Epithelial cell of proximal tubule (primary cell): ENCODE data around the gene NAP1L5. TPM values are rescaled to one million over a fixed set of nuclear protein-coding genes. Genes with fewer than 3 reads are reported as not detected.

ENCODE experiments used
- DNase-seq: peaks from one replicate; pipeline ENCODE4 v3.0.0-alpha.2; 2011; ENCODE audit warnings: low read depth
- H3K4me3 ChIP-seq: 2 replicates; pipeline ENCODE4 v1.5.1; 2011; ENCODE audit warnings: low read depth, mild to moderate bottlenecking, low read length
- total RNA-seq: library from RNA; depleted of rRNA; stranded (reverse); fragments of >200 nt; gene quantifications from 2 replicates; pipeline ENCODE4 v1.2.3, GENCODE V29; 2015
- TF ChIP-seq, protein P1 (sequence below): conservative IDR thresholded peaks from 2 replicates; pipeline ENCODE4 v1.5.1; 2012; ENCODE audit warnings: low read depth, mild to moderate bottlenecking, low read length

NAP1L5 gene
- total RNA-seq, 1 donor from 2014 or later = 1.4 TPM

DNA sequence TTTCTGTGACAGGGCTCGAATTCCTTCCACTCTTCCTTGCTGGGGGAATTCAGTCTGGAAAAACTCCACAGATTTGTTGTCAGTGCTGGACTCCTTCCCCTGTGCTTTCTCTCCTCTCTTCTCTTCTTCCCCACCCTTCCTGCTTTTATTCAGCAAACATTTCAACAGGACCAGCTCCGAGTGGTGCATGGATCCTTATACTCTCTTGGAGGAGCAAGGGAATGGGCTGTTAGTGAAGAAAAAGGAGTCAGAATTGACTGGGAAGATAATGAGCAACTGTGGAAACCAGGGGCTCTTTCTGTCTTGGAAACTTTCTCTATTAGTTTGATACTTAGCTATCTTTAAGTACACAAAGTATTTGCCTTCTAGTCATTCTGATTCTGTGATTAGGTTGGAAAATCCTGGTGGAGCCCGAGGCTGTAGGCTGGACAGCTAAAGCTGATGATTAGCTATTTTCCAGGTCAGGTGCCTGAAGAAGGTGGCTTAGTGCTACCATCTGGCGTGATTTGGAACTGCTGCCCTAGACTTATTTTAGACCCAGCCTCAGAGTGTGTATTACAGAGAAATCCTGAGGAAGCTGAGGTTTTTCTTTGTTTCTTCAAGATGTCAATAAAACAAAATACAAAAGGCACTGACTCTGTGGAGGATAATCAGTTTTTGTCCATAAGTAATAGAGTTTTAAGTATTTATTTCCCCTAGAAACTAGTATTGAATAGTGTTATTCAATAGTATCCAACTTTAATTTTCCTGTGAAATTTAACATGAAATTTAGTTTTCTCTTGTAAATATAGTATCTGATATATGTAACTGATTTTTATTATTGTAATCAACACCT is 38.4 kb downstream of the NAP1L5 start:
- TF ChIP-seq, protein P1, sequence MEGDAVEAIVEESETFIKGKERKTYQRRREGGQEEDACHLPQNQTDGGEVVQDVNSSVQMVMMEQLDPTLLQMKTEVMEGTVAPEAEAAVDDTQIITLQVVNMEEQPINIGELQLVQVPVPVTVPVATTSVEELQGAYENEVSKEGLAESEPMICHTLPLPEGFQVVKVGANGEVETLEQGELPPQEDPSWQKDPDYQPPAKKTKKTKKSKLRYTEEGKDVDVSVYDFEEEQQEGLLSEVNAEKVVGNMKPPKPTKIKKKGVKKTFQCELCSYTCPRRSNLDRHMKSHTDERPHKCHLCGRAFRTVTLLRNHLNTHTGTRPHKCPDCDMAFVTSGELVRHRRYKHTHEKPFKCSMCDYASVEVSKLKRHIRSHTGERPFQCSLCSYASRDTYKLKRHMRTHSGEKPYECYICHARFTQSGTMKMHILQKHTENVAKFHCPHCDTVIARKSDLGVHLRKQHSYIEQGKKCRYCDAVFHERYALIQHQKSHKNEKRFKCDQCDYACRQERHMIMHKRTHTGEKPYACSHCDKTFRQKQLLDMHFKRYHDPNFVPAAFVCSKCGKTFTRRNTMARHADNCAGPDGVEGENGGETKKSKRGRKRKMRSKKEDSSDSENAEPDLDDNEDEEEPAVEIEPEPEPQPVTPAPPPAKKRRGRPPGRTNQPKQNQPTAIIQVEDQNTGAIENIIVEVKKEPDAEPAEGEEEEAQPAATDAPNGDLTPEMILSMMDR = peak; percentile 93
- DNase-seq = peak; percentile 51
- H3K4me3 ChIP-seq = no peak overlapping the region

DNA sequence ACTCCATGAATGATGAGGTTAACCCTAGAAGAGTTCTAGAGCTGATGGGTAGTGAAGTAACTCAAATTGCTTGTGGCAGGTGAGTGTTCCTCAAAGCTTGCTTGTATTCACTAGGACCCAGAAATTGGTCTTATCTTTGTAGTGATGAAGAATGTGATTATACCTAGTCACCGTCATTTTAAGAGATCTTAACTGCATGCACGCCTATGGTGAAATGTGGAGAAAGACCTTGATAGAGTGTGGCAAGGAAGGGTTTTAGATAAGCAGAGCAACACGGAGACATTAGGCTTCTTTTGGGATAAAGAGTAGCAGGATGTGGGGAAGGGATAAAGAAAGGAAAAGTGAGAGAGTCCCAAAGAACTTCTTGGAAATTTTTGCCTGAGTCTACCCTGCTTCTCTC is 42.4 kb downstream of the NAP1L5 start:
- no peak for DNase-seq
- no peak overlapping the region for H3K4me3 ChIP-seq
- TF ChIP-seq, protein P1 = no peak

DNA sequence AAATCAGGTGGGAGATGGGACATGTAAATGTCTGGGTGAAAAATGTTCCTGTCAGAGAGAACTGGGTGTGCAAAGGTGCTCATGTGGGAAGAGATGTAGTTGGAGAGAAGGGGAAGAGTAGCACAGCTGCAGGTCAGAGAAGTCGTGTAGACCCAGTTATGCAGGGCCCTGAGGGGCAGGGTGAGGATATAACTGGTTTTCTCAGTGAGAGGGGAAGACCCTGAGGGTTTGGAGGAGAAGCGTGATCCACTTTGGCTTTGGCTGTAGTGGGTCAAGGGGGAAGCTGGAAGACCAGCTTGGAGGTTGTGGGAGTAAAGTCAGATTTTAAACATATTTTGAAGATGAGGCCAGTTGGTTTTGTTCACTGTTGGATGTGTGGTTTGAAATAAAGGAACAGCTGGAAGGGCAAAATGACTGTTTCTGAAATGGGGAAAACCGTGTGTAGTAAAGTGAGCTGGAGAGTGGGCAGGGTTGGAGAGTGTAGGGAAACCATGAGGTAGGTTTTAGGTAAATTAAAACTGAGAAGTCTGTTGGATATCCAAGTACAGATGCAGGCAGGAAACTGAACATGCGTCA is 44.2 kb downstream of the NAP1L5 start:
- no peak for DNase-seq
- no peak overlapping the region for H3K4me3 ChIP-seq
- TF ChIP-seq, protein P1 = no peak

DNA sequence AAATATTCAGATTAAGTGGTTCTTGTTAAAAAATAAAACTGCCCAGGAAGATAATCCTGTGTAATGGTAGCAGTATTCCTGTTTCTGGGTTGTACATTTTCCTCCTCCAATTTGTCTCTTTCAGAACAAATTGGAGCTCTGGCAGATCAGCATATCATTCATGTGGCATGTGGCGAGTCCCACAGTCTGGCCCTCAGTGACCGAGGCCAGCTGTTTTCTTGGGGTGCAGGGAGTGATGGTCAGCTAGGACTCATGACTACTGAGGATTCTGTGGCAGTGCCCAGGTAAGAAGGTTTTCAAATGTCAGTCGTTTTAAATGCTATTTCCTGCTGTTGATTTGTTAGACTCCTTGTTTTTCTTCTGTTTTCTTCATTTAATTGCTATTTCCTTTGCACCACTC is 47.9 kb downstream of the NAP1L5 start:
- DNase-seq = no peak
- H3K4me3 ChIP-seq = no peak overlapping the region
- TF ChIP-seq, protein P1 = no peak

DNA sequence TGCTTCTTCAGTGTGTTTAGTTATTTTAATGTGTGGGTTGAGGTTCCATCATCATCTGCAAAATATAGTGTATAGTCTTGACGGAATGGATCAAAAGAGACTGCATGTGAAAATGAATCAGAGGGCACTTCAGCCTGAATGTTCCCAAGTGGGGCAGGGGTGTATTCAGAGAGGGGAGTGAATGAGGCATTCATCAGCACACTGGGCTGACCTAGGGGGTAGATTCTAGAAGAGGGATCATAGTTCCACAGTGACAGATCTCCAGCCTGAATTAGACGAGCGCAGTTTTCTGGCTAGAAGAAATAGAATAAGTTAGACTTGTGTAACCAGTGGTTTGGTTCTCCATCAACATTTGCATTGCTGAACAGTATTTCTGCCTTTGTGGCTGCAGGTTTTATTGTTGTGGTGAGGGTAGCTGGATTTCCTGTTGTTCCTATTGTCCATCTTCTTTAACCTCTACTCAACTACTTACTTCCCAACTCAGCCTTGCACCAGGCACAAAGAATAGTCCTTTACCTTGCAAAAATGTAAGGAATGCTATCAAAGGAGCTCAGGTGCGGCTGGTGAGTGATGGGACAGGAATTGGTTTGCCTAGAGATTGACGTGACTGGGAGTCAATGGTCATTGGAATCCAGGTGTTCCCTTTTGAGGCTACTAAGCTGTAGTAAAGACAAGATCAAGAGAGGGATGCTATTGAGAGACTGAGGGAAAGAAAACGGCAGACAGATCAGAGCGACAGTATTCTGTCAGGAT is 50.9 kb downstream of the NAP1L5 start:
- no peak overlapping the region for H3K4me3 ChIP-seq
- DNase-seq = no peak
- TF ChIP-seq, protein P1 = no peak

DNA sequence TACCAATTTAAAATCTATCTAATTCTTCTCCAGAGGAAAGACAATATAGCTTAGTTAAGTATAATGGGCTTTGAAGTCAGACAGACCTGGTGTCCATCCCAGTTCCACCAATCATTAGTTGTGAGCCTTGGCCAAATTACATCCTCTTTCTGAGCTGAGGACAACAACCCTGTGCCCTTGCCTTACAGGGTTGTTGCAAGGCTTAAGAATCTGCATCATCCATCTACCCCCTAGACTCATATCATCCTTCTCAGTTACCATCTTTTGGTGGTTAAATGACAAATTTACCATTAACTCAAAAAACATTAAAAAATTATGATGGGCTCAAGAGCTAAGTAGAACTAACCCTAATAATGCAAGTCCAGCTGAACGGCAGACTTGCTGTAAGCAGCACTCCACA is 51.6 kb downstream of the NAP1L5 start:
- H3K4me3 ChIP-seq = no peak overlapping the region
- no peak for DNase-seq
- TF ChIP-seq, protein P1 = no peak

Other genes starting within 250 kb of the NAP1L5 start
- gene HERC5, start 240.7 kb downstream of the NAP1L5 start, total RNA-seq = 1.2 and 2.0 TPM in 2 replicates
- 32.9 and 57.2 TPM in 2 replicates for gene PYURF, start 174.1 kb downstream of the NAP1L5 start, total RNA-seq
- 5.1 and 14.0 TPM in 2 replicates for gene HERC3, start 105.3 kb downstream of the NAP1L5 start, total RNA-seq